Measurements from ENCODE around the gene MRC2.

Gene MRC2

GRCh38 chr17:62716834-62717588 is 89.5 kb downstream of the MRC2 start:
- no peak for DNase-seq (ENCODE audit: low read depth in 4 of 4, low spot score in 1 of 4)

GRCh38 chr17:62717589-62717855 is 90.1 kb downstream of the MRC2 start:
- DNase-seq (ENCODE audit: low read depth in 4 of 4, low spot score in 1 of 4), result no peak

GRCh38 chr17:62717889-62718288 is 90.4 kb downstream of the MRC2 start:
- no peak for DNase-seq (ENCODE audit: low read depth in 4 of 4, low spot score in 1 of 4)

- no peak for DNase-seq (ENCODE audit: low read depth in 4 of 4, low spot score in 1 of 4)
Measured at GRCh38 chr17:62718429-62718828, 91.0 kb downstream of the MRC2 start.

- DNase-seq (ENCODE audit: low read depth in 4 of 4, low spot score in 1 of 4), result no peak
Measured at GRCh38 chr17:62719586-62719985, 92.1 kb downstream of the MRC2 start.

- no peak for DNase-seq (ENCODE audit: low read depth in 4 of 4, low spot score in 1 of 4)
Measured at GRCh38 chr17:62720126-62720850, 92.8 kb downstream of the MRC2 start.

GRCh38 chr17:62722625-62723024 is 95.2 kb downstream of the MRC2 start:
- DNase-seq (ENCODE audit: low read depth in 4 of 4, low spot score in 1 of 4), result no peak

- no peak for DNase-seq (ENCODE audit: low read depth in 4 of 4, low spot score in 1 of 4)
Measured at GRCh38 chr17:62723842-62724241, 96.4 kb downstream of the MRC2 start.

- peak; percentile 56 to 76 (median 64) for DNase-seq (ENCODE audit: low read depth in 4 of 4, low spot score in 1 of 4)
Measured at GRCh38 chr17:62724398-62725146, 97.1 kb downstream of the MRC2 start.

GRCh38 chr17:62725791-62726249 is 98.3 kb downstream of the MRC2 start:
- no peak for DNase-seq (ENCODE audit: low read depth in 4 of 4, low spot score in 1 of 4)

GRCh38 chr17:62727916-62728672 is 100.6 kb downstream of the MRC2 start:
- no peak for DNase-seq (ENCODE audit: low read depth in 4 of 4, low spot score in 1 of 4)

GRCh38 chr17:62732125-62732524 is 104.7 kb downstream of the MRC2 start:
- no peak for DNase-seq (ENCODE audit: low read depth in 4 of 4, low spot score in 1 of 4)

GRCh38 chr17:62735044-62735651 is 107.7 kb downstream of the MRC2 start:
- DNase-seq (ENCODE audit: low read depth in 4 of 4, low spot score in 1 of 4), result no peak

GRCh38 chr17:62737513-62737912 is 110.0 kb downstream of the MRC2 start:
- peak in 2 of 4 experiments; percentile 24 to 29 for DNase-seq (ENCODE audit: low read depth in 4 of 4, low spot score in 1 of 4)

GRCh38 chr17:62738281-62738680 is 110.8 kb downstream of the MRC2 start:
- DNase-seq (ENCODE audit: low read depth in 4 of 4, low spot score in 1 of 4), result no peak

GRCh38 chr17:62739645-62740388 is 112.3 kb downstream of the MRC2 start:
- DNase-seq (ENCODE audit: low read depth in 4 of 4, low spot score in 1 of 4), result no peak

GRCh38 chr17:62741290-62741689 is 113.8 kb downstream of the MRC2 start:
- DNase-seq (ENCODE audit: low read depth in 4 of 4, low spot score in 1 of 4), result no peak
